UCSD-AML1 (cell line): Measurements from ENCODE around the gene POFUT2.
"Not testable (repeated sequence)": the region's sequence is repeated elsewhere in the genome, so short reads cannot be mapped to it uniquely, and the experiment has no call there.

Source experiments
- DNase-seq: peaks from one replicate; lab custom pipeline; 2025; ENCODE audit not compliant: unreplicated experiment; lab: John Stamatoyannopoulos, UW

POFUT2 gene

DNA sequence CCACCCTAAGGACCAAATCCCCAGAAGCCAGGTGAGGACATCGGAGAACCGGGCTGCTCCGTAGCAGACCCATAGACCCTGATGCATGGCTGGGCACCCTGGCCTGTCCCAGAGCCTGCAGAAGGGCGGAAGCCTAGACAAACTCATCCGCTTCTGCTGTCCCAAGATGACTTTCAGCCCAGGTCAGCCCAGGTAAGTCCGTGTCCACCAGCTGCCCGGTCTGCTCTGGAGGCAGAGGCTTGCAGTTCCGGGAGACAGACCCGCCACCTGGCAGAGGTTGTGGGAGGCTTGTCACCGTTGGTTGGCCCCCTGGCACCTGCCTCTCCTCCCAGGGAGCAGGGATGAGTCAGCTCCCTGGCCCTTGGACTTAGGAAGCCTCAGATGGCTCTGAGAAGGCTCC lies 22.8 kb upstream of the POFUT2 start:
- no peak for DNase-seq

DNA sequence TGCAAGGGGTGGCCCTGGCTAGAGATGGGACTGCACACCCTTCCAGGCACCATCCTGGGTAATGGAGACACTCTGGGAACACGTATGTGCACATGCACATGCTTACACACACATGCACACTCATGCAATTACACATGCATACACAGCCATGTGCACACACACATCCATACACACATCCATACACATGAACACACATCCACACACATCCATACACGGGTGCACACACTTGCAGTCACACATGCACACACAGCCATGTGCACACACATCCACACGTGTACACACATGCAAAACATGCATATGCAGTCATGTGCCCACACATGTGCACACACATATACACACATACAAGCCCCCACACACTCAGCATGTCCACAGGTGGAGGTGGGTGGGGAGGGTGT lies 22.3 kb upstream of the POFUT2 start:
- DNase-seq, result no peak

DNA sequence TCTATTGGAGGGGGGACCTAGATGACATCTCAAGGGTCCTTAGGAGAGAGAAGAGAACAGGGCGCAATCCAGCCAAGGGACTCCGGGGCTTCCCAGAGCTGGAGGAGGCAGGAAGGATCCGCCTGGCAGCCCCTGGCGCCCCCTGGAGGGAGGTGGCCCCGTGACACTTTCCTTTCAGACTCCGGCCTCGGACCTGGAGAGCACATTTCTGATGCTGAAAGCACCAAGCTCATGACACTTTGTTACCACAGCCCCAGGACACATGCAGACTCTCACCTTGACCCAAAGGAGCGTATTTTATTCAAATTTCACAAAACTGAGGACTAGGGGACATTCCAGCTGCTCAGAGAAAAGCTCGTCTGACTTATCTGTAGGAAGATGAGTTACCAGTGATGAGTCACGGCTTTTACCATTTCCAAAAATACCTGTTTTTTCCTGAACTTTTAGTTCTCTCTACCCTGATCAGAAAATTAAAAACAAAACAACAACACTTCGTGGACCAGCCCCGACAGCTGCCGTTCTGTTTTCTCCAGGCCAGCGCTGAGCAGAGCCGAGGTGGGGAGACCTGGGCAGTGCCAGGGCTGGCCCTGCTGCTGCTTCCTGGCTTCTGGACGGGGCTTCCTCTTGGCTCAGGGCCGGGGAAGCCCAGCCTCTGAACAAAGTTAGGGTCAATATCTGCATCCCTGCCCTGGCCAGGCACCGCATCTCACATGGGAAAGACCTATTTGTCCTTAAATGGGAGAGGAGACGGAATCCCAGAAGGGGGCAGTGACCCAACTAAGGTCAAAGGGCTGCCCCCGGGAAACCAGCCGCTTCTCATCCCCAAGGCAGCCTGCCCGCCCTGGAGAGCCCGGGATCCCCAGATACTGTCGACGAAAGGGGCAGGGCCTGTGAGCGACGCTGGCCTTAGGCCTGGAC lies 21.6 kb upstream of the POFUT2 start:
- peak; percentile 77 for DNase-seq

DNA sequence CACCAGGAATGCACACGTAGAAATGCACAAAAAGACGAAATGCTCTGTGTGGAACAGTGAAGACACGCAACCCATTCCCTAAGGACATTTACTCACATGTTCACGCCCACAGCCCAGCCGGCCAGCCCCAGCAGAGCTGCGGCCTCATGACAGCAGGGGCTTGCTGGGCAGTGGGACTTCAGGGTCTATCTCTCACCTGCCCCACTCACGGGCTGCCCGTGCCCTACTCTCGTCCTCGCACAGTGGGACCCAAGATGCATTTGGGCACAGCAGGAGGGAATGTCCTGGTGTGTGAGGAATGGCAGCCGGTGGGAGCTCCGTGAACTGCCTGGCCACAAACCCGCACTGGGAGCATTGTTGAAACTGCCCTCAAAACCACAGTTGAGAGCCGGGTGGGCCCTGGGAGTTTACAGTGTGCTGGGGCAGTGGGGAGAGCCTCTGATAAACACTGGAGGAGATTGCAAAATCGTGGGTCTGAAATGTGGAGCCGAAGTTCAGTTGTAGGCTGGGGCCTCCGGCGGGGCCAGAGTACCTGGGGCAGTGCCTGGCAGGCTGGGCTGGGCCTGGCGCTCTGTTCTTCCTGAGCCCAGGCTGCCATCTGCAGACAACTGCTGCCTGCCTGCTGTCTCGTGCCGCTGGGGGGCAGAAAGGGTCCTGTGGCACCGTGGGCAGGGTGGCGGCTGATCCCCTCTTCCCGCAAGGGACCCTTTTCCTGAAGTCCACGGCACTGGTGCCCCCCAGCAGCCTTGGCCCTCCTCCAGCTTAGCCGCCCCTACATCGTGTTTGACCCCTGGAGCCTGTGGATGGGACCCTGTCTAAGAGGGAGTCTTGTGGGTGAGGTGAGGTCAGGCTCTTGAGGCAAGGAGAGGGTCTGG lies 20.7 kb upstream of the POFUT2 start:
- no peak for DNase-seq

DNA sequence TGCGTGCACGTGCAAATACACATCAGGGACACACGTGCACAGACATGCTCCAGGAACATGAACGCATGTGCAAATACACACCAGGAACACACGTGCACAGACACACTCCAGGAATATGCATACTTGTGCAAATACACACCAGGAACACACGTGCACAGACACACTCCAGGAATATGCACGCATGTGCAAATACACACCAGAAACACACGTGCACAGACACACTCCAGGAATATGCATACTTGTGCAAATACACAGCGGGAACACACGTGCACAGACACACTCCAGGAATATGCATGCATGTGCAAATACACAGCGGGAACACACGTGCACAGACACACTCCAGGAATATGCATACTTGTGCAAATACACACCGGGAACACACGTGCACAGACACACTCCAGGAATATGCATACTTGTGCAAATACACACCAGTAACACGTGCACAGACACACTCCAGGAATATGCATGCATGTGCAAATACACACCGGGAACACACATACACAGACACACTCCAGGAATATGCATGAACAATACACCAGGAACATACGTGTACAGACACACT lies 20.0 kb upstream of the POFUT2 start:
- DNase-seq, result not testable (repeated sequence)

DNA sequence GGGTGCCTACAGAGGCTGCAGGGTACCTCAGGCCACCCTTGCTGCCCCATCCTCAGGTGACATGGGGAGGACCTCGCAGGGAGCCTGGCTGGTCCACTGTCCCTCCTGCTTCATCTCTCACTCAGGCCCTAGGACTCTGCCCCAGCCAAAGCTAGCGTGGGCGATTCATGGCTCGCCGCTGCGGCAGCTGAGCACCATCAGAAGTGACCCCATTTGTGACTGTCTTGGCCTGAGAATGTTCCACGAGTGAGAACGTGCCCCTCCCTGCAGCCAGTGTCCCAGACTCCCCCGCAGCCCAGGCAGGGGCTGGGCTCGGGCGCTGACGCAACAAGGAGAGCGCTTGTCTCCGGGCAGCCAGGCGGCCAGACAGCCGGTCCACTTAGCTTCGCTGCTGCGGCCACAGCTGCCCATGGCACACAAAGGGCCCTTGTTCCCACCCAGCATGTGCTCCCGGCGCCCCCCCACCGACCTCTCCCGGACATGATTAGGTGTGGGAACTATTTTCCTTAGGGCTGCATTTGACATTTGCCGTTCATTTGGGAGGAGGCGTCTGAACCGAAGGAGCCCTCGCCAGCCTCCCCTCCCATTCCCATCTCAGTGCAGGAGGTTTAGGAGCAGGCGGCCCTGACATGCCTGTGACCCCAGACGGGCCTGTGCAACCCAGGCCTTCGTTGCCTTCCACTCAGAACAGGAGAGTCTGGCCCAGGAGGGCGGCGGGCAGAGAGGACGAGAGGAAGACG lies 19.3 kb upstream of the POFUT2 start:
- DNase-seq, result no peak

DNA sequence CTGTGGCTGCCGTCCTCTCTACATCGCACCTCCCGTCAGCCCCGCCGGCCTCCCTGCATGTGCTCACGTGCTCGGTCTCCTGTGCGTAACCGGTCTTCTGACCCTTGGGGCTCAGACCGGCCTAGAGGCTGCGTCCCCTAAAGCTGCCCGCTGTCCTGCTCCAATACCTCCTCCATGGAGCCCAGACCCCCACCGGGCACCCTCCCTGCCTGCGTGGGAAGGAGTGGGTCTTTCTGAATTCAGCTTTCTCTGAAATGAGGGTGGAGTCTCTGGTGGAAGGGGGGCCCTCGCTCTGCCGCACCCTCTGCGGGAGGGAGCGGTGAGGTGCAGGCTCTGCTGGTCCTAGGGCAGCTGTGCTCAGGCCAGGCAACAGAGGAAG lies 18.7 kb upstream of the POFUT2 start:
- DNase-seq, result no peak

DNA sequence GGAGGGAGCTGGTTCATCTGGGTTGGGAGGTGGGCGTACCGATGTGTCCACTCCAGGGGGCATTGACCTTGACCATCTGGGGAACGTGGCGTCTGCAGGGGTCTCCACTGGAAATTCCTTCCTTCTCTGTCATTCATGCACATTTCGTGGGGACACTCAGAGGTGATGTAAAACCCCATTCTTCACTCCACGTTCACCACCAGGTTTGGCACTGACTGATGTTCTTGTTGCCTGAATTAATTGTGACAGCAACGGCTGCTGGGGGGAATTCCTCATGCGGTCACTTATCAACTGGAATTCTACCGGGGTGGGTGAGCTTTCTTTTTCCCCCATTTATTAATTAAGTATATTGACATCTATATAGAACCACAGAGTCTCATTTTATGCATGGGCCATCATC lies 18.1 kb upstream of the POFUT2 start:
- DNase-seq, result no peak

DNA sequence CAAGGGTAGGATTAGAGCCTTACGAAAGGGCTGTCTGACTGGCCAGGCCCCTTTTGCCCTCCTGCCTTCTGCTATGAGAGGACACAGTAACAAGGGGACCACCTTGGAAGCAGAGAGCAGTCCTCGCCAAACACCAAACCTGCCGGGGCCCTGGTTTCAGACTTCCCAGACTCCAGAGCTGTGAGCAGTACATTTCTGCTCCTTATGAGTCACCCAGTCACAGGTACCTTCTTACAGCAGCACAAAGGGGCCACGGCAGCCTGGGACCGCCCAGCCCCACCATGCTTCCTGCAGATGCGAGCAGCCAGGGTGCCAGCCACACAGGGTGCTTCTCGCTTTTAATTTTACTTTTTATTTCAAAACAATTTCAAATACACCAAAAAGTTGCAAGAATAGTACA lies 17.2 kb upstream of the POFUT2 start:
- no peak for DNase-seq

DNA sequence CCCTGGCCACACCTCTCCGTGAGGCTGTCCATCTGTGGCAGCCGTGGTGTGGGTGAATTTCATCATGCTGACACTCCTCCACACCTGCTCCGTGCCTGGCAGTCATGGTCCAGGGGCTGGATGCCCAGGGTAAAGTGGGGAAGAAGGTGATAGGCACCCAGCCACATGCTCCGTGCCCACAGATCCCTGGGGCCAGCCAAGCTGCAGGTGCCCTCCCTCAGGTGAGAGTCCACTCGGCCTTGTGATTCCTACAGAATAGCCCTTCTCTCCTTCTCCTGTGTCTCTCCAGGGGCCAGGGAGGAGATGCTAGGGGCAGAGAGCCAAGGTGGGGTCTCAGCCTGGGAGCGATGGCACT lies 16.8 kb upstream of the POFUT2 start:
- DNase-seq, result no peak

DNA sequence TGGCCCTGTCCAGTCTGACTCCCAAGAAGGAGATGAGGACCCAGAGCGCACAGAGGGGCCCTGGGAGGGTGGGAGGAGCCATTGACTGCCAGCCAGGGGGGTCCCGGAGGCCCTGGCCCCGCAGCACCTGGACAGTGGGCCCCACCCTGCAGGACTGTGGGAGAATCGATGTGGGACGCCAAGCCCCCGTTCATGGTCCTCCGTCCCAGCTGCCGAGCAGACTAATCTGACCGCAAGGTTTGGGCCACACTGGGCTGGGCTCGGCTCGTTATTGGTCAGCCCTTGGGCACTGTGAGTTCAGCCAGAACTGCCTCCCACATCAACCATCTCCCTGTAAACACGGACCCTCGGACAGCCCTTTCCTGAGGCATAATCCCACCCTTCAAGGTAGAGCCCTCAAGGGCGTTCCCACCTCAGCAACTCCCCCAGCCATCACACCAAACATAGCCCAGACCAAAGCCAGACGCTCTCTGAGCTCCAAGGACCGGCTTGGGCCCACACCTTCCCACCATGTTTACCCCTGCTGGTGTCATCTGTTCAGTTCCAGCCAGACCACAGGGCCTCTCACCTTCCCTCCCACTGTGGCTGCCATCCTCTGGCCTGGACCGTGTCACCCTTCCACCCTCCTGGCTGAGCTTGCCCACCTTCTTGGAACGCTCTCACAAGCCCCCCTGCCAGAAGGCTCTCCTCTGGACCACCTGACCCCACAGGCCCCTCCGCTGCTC lies 16.2 kb upstream of the POFUT2 start:
- no peak for DNase-seq

DNA sequence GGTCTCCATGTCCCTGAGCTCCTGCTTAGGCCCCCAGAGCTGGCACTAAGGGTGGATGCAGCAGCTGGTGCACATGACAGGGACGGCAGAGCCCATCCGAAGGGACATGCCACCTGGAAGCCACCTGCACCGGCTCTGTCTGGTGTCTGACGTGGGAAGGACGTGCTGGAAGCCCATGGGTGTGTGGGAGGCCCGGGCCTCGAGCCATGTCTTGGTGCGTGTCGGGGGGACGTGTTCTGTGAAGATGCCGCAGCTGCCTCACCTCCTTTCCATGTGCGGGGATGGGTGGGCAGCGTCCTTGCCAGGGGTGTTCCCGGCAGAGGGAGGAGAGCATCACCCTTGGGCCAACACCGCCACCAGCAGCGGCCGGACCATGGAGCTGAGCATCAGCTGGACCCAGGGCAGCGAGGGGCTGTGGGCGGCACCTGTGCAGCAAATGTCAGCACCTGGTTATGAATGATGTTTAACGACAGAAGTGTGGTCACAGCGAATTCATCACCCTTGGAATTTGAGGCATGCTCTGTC lies 15.5 kb upstream of the POFUT2 start:
- DNase-seq, result no peak

DNA sequence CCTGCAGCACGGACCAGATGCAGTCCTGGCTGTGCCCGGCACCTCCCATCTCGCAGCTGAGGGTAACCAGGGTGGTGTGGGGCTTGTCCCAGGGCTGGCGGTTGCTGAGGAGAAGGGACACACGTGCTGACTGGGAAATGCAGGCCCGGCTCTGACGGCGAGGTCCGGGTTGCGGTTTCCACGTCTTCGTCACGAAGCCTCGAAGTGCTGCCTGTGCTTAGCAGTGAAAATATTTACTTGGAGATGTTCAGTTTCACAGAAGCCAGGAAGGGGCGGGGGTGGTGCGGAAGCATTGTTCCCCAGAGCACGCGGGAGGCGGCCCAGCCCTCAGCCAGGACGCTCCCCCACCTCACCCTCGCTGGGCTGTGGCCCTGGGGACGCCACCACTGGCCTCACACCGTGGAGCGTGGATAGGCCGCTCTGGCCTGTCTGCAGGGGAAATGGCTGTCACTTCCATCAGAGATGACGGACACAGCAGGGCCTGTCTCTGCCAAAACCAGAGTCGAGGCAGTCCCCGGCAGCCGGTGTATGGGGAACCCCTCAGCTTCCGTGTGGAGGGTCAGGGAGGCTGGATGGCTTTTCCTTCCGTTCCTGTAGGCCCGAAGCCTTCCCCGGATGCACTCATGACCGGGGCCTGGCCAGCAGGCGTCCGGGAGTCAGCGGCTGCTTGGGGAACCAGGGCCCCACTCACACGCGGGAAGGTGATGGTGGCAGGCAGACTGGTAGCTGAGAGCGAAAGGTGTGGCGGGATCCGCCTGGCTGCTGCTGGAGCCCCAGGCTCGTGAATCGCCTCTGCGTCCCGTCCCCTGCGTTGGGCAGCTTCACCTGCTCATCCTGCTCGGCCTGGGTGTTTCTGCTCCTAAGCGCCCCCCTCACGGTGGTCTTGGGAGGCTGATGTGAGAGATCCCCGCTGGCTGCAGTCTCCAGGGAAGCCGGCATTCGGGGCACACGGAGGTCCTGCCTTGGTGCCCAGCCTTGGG lies 14.7 kb upstream of the POFUT2 start:
- DNase-seq, result peak; percentile 88

DNA sequence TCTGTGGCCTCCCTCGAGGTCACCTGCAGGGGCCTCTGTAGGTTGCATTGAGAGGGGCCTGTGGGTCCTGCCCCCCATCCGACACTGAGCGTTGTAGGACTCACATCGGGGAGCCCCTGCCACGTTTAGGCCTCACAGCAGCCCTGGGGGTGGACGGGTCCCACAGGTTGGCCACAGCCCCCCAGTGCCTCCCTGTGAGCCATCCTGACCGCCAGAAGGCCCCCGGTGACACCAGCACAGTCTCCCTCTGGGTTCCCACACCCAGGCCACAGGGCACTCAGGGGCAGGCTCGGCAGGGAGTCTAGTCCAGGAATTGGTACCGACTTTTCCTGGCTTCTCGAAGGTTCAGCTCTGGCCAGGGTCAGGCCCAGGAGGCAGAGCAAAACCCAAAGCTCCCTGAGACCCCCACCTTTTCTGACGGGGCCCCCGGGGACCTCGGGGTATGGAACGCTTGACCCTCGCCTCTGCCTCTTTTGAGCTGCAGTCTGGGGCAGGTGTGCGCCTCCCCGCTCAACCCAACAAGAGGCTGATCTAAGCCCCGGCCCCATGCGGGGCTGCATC lies 13.9 kb upstream of the POFUT2 start:
- DNase-seq, result no peak

DNA sequence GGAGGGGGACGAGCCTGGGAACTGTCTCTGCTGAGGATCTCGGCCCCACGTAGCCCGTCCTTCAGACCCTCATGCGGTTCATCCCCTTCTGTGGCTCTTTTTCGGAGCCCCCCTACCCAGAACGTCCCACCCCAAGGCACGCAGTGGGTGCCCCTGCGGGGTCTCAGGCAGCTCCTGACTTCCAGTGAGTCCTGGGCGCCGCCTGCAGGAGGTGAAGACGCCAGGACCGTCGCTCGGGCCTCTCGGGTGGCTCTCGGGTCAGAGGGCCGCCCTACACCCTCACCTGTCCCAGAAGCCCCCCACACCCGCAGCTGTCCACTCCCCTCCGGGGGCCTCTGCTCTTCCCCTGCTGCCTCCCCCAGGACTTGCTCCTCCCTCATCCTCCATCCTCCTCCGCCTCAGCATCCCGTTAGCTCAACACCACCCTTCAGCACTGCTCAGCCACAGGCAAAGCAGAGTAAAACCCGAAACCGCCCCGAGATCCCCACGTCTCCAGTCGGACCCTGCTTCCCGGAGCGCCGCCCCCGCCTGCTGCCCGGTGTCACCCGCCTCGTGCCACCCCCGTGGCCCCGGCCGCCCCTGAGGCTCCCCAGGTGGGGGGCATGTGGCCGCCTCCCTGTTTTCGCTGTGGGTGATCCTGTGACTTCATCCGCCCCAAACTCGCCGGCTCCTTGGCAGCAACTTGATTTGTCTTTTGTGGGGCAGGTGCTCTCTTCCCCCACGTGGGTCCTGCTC lies 13.3 kb upstream of the POFUT2 start:
- DNase-seq, result no peak

DNA sequence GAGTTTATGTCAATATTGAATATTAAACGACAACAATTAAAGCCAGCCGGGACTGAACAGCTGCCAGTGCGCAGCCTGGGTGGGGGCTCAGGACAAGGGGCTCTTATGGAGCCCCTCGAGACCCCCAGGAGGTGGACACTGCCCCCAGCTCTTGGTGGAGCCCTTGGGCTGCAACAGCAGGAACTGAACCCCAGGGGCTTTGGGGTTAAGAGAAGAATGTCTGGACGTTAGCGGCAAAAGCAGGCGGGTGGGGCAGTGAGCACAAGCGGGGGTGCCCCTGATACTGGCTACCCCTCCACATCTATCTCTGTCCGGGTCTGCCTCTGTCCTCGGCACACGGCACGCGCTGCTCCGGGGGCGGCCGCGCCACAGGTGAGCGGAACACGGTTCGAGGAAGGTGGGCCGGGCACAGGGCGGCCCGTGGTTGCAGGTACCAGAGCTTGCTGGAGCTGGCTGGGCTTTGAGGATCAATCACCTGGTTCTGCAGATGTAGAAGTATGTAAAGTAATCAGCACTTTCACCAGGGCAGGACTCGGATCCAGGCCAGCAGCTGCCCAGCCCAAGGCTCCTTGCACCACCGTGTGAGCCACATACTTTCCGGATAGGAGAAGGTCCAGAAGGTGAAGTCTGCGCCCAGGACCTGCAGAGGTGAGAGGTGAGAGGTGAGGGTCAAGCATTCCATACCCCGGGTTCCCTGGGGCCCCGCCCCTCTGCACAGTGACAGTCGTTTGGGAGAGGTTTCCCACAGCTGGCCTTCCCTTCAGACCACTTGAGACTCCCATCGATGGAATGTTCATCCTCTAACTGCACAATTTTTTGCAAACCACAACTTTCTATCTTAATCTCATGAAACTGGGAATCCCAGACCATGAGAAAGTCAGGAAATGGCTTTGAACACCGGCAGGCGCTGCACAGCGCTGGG lies 12.4 kb upstream of the POFUT2 start:
- no peak for DNase-seq
